ENCODE results near the gene ADCY2. TPM values are rescaled to one million over a fixed set of nuclear protein-coding genes. Genes with fewer than 3 reads are reported as not detected.
A peak's percentile ranks its signal among the peaks of the same experiment; 100 is the strongest.

The ADCY2 gene
- total and polyA plus RNA-seq, 4 donors, result 0.56 to 9.3 (median 6.7) TPM

DNA sequence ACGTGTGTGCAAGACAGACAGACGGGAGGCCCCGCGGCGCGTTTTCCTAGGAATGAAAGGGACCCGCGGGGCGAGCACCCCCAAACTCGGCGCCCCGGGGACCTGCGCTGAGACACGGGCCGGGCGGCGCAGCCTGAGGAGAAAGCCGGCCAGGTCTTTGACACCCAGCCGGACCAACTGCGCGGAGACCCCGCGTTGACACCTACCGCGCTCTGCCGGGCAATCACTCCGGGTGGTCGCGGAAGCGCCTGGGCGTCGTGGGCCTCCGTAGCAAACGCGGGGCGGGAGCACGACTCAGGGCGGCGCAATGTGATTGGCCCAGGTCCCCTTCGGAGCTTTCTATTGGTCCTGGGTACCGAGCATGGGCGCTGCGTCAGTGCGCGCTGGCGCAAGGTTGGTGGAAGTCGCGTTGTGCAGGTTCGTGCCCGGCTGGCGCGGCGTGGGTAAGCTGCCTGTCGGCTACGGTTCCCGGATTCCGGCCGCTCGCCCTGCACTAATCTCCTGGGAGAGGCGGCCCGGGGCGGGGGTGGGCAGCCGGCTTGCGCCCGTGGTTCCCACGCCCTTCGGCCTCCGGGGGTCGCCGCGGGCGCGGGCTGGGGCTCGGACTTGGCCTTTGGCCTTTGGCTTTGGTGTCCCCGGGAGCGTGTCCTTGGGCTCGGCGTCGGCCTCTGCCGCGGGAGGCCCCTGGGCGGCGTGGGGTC is 473.0 kb downstream of the ADCY2 start, which contains the start of the genes FASTKD3 and MTRR:
FASTKD3 (minus strand) TSS at position 259 of the 701 bp plus-strand sequence. CDS start 948 bp downstream, outside the sequence.
MTRR (plus strand) TSS at position 376 of the 701 bp plus-strand sequence. CDS start 1,647 bp downstream, outside the sequence.
- ATAC-seq (ENCODE audit: low FRiP score), result peak; percentile 100
- Histone ChIP-seq H3K36me3 (ENCODE audit: control insufficient read depth in 1 of 2, insufficient read depth in 2 of 2, low read length in 1 of 2) (no peaks in the 10 kb centered on the region), H3K4me1 (ENCODE audit: control insufficient read depth in 1 of 2, insufficient read depth in 2 of 2, low read length in 2 of 2) (no peaks in the 10 kb centered on the region), H3K4me3 (ENCODE audit: low read length in 2 of 2) (peak within 1 kb of the TSS; percentile 57 to 64), H3K27ac (ENCODE audit: low read depth in 1 of 2, low read length in 2 of 2) (peak within 1 kb of the TSS in 1 of 2 donors; percentile 23), H3K9me3 (ENCODE audit: control insufficient read depth, low read length) (no peaks in the 10 kb centered on the region), H3K27me3 (ENCODE audit: control insufficient read depth in 1 of 2, insufficient read depth in 2 of 2, low read length in 1 of 2) (no peaks in the 10 kb centered on the region)
- intact Hi-C loops (cut with DNase I), result no loop called here
- peak; percentile 96 to 98 for DNase-seq
- WGBS, 2 donors, result 0 to 1% methylated on average over 68 to 83 of the region's 83 CpGs

DNA sequence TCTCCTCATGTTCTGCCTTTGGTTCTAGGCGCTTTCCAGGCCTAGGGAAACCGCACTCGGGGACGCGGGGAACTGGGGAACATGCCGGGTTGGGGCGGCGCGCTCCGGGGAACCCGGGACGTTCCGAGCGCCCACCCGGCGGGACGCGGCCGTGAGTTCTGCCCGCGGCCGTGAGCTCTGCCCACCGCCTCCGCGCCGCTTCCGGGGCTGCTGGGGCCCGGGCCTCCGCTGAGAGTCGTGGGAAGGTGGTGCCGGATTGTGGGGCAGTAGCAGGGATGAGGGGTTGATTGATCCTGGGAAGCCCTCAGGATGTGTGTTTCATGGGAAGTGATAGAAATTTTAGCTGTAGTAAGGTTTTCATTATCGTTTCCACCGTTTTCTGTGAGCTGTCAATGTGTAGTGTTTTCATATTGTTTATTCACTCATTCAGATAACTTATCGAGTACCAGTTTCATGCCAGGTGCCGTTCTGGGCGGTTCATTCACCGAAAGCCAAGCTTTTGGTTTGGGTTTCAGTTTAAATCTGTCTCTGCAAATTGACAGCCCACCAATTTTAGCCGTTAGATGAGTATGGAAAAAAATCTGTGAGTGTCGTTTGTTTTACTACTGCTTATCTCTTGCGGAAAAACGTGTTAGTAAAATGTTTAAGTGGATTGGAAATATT is 473.7 kb downstream of the ADCY2 start:
- 1% methylated on average over 41 of the region's 41 CpGs for WGBS, 2 donors
- Histone ChIP-seq H3K4me1 (ENCODE audit: control insufficient read depth in 1 of 2, insufficient read depth in 2 of 2, low read length in 2 of 2) (no peaks in the 10 kb centered on the region), H3K4me3 (ENCODE audit: low read length in 2 of 2) (peak overlapping the region; percentile 57 to 64), H3K27me3 (ENCODE audit: control insufficient read depth in 1 of 2, insufficient read depth in 2 of 2, low read length in 1 of 2) (no peaks in the 10 kb centered on the region), H3K36me3 (ENCODE audit: control insufficient read depth in 1 of 2, insufficient read depth in 2 of 2, low read length in 1 of 2) (no peaks in the 10 kb centered on the region), H3K27ac (ENCODE audit: low read depth in 1 of 2, low read length in 2 of 2) (peak overlapping the region in 1 of 2 donors; percentile 23), H3K9me3 (ENCODE audit: control insufficient read depth, low read length) (no peaks in the 10 kb centered on the region)
- DNase-seq (no peak), ATAC-seq (ENCODE audit: low FRiP score) (peak; percentile 49)
- intact Hi-C loops (cut with DNase I), result no loop called here

DNA sequence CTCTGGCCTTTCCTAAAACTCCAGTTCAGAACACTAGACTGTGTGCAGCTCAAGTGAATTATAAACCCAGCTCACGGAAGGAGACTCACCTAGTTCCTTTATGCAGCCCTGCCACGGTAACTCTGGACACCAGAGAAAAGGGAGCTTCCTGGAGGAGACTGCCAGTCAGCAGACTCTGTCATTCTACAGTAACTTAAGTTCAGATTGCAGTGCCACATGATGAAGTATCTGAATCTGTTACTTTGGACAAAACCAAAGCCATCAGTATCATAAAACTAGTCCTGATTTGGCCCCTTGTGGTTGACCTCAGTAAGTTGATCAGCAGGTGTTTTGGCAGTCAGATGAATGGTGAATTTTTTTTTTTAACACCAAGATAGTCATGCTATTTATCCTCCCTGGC is 475.7 kb downstream of the ADCY2 start:
- Histone ChIP-seq H3K9me3 (ENCODE audit: control insufficient read depth, low read length) (no peaks in the 10 kb centered on the region), H3K4me1 (ENCODE audit: control insufficient read depth in 1 of 2, insufficient read depth in 2 of 2, low read length in 2 of 2) (no peaks in the 10 kb centered on the region), H3K27me3 (ENCODE audit: control insufficient read depth in 1 of 2, insufficient read depth in 2 of 2, low read length in 1 of 2) (no peaks in the 10 kb centered on the region), H3K4me3 (ENCODE audit: low read length in 2 of 2) (no peak overlapping the region), H3K27ac (ENCODE audit: low read depth in 1 of 2, low read length in 2 of 2) (no peak overlapping the region), H3K36me3 (ENCODE audit: control insufficient read depth in 1 of 2, insufficient read depth in 2 of 2, low read length in 1 of 2) (peaks cover 0 to 2% of the 10 kb centered on the region in 2 donors)
- 84 to 90% methylated on average over 2 of the region's 2 CpGs for WGBS, 2 donors
- ATAC-seq (ENCODE audit: low FRiP score), result no peak
- intact Hi-C loops (cut with DNase I), result no loop called here
- no peak for DNase-seq

DNA sequence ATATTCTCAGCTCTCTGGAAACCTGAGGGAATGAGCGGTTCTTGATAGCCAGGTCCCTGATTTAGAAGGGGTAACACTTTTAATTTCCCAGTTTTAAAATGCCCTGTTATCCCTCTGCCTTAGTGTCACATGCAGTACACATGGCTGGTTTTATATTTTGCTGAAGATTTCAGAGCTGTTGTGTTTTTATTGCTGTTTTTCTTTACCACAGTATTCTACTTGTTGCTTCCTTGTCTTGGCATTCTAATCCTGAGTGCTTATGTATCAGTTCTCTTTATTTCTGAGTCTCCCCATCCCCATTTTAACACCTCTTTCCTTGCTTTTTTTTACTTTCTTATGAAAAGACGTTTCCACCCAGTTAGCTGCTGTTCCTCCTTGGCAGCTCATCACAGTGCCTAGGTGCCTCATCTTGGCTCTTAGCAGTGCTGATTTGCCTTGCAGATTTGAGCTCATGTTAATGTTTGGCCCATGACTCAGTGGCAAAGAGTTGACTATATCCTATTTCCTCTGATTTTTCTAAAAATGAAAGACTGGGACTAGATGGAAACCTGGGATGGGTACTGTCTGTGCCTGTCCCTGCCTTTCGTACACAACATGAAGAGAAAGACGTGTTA is 476.7 kb downstream of the ADCY2 start:
- Histone ChIP-seq H3K27me3 (ENCODE audit: control insufficient read depth in 1 of 2, insufficient read depth in 2 of 2, low read length in 1 of 2) (no peaks in the 10 kb centered on the region), H3K27ac (ENCODE audit: low read depth in 1 of 2, low read length in 2 of 2) (no peak overlapping the region), H3K36me3 (ENCODE audit: control insufficient read depth in 1 of 2, insufficient read depth in 2 of 2, low read length in 1 of 2) (peaks cover 0 to 2% of the 10 kb centered on the region in 2 donors), H3K4me3 (ENCODE audit: low read length in 2 of 2) (no peak overlapping the region), H3K9me3 (ENCODE audit: control insufficient read depth, low read length) (no peaks in the 10 kb centered on the region), H3K4me1 (ENCODE audit: control insufficient read depth in 1 of 2, insufficient read depth in 2 of 2, low read length in 2 of 2) (no peaks in the 10 kb centered on the region)
- 69 to 79% methylated on average over 4 of the region's 4 CpGs for WGBS, 2 donors
- ATAC-seq (ENCODE audit: low FRiP score) (no peak), DNase-seq (no peak)
- intact Hi-C loops (cut with DNase I), result no loop called here

DNA sequence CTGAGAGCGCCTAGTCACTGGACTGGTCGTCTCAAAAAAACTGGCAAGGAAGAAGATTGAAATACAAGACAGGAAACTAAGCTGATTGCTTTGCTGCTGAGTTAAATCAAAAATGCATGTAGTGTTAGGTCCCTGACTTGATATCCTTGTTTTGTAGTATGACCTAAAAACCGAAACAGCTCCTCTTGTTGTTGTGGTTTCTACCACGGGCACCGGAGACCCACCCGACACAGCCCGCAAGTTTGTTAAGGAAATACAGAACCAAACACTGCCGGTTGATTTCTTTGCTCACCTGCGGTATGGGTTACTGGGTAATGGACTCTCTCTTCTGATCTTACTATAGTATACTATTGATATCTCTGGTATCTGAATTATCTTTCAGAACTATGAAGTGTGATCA is 477.3 kb downstream of the ADCY2 start:
- Histone ChIP-seq H3K27me3 (ENCODE audit: control insufficient read depth in 1 of 2, insufficient read depth in 2 of 2, low read length in 1 of 2) (no peaks in the 10 kb centered on the region), H3K36me3 (ENCODE audit: control insufficient read depth in 1 of 2, insufficient read depth in 2 of 2, low read length in 1 of 2) (peaks cover under 1 to 2% of the 10 kb centered on the region in 2 donors), H3K4me1 (ENCODE audit: control insufficient read depth in 1 of 2, insufficient read depth in 2 of 2, low read length in 2 of 2) (no peaks in the 10 kb centered on the region), H3K9me3 (ENCODE audit: control insufficient read depth, low read length) (no peaks in the 10 kb centered on the region), H3K4me3 (ENCODE audit: low read length in 2 of 2) (no peak overlapping the region), H3K27ac (ENCODE audit: low read depth in 1 of 2, low read length in 2 of 2) (no peak overlapping the region)
- WGBS, 2 donors, result 89 to 91% methylated on average over 9 of the region's 9 CpGs
- ATAC-seq (ENCODE audit: low FRiP score) (no peak), DNase-seq (no peak)
- intact Hi-C loops (cut with DNase I), result no loop called here

DNA sequence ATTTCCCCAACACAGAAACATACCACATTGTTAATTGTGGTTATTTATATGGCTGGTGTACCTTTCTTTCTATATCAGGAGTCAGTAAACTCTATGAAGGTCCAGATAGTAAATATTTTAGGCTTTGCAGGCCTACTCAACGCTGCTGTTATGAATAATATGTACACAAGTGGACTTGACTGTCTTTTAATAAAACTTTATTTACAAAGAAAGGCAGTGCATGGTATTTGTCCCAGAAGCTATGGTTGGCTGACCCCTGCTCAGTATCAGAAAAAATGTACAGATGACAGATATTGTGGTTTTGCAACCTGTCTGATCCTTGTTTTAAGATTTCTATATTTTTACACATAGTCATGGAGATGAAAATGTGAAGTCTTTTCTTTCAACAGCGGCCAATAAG is 478.7 kb downstream of the ADCY2 start:
- WGBS, 2 donors, result 98 to 99% methylated on average over 2 of the region's 2 CpGs
- Histone ChIP-seq H3K4me3 (ENCODE audit: low read length in 2 of 2) (no peak overlapping the region), H3K27ac (ENCODE audit: low read depth in 1 of 2, low read length in 2 of 2) (no peak overlapping the region), H3K27me3 (ENCODE audit: control insufficient read depth in 1 of 2, insufficient read depth in 2 of 2, low read length in 1 of 2) (no peaks in the 10 kb centered on the region), H3K36me3 (ENCODE audit: control insufficient read depth in 1 of 2, insufficient read depth in 2 of 2, low read length in 1 of 2) (peaks cover 3% of the 10 kb centered on the region in 2 donors), H3K4me1 (ENCODE audit: control insufficient read depth in 1 of 2, insufficient read depth in 2 of 2, low read length in 2 of 2) (no peaks in the 10 kb centered on the region), H3K9me3 (ENCODE audit: control insufficient read depth, low read length) (no peaks in the 10 kb centered on the region)
- no peak for ATAC-seq (ENCODE audit: low FRiP score)
- DNase-seq, result no peak
- intact Hi-C loops (cut with DNase I), result no loop called here

DNA sequence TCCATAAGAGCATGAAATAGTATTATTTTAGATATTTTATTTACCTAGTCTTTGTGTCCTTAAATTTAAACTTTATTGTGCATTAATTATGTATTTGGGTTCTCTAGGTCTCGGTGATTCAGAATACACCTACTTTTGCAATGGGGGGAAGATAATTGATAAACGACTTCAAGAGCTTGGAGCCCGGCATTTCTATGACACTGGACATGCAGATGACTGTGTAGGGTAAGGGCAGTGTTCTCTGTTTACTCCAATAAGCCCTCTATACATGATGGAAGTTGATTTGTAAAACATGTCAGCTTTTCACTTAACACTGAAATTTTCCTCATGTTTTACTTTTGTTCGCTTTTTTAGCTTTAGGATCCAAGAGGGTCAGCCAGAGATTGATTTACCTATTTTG is 479.2 kb downstream of the ADCY2 start:
- no peak for ATAC-seq (ENCODE audit: low FRiP score)
- intact Hi-C loops (cut with DNase I), result no loop called here
- Histone ChIP-seq H3K27me3 (ENCODE audit: control insufficient read depth in 1 of 2, insufficient read depth in 2 of 2, low read length in 1 of 2) (no peaks in the 10 kb centered on the region), H3K27ac (ENCODE audit: low read depth in 1 of 2, low read length in 2 of 2) (no peak overlapping the region), H3K4me3 (ENCODE audit: low read length in 2 of 2) (no peak overlapping the region), H3K4me1 (ENCODE audit: control insufficient read depth in 1 of 2, insufficient read depth in 2 of 2, low read length in 2 of 2) (no peaks in the 10 kb centered on the region), H3K36me3 (ENCODE audit: control insufficient read depth in 1 of 2, insufficient read depth in 2 of 2, low read length in 1 of 2) (peaks cover 3% of the 10 kb centered on the region in 2 donors), H3K9me3 (ENCODE audit: control insufficient read depth, low read length) (no peaks in the 10 kb centered on the region)
- 94 to 95% methylated on average over 4 of the region's 4 CpGs for WGBS, 2 donors
- DNase-seq, result no peak

DNA sequence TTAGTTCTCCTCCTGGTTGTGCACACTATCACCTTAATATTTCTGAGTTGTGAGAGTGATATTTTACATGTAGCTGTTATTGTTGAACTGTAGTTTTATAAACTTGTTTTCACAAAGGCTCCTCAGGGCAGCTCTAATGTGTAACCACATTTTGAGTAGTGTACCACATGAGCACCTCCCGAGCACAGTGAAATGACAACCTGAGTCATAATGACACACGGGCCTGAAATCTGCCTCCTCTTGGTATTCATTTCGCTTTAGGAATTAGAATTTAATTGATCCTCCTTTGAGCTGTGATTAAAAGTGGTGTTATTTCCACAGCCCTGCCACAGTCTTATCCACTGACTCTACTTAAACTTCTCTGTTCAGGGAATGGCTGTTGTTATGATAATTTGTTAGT is 480.9 kb downstream of the ADCY2 start:
- Histone ChIP-seq H3K27me3 (ENCODE audit: control insufficient read depth in 1 of 2, insufficient read depth in 2 of 2, low read length in 1 of 2) (no peaks in the 10 kb centered on the region), H3K4me3 (ENCODE audit: low read length in 2 of 2) (no peak overlapping the region), H3K9me3 (ENCODE audit: control insufficient read depth, low read length) (no peaks in the 10 kb centered on the region), H3K4me1 (ENCODE audit: control insufficient read depth in 1 of 2, insufficient read depth in 2 of 2, low read length in 2 of 2) (no peaks in the 10 kb centered on the region), H3K36me3 (ENCODE audit: control insufficient read depth in 1 of 2, insufficient read depth in 2 of 2, low read length in 1 of 2) (peaks cover 3 to 6% of the 10 kb centered on the region in 2 donors), H3K27ac (ENCODE audit: low read depth in 1 of 2, low read length in 2 of 2) (no peak overlapping the region)
- DNase-seq (no peak), ATAC-seq (ENCODE audit: low FRiP score) (no peak)
- intact Hi-C loops (cut with DNase I), result no loop called here
- WGBS, 2 donors, result 85 to 90% methylated on average over 3 of the region's 3 CpGs

Measured in aorta (tissue), 5 donors.